SK-N-SH (cell line): ENCODE data around the gene TEX30. TPM values are rescaled to one million over a fixed set of nuclear protein-coding genes. Genes with fewer than 3 reads are reported as not detected.

Source experiments
- CTCF ChIA-PET: fragments of 300-600, 350-600 bp; formaldehyde crosslinking; extraction: SDS; loops from one replicate; lab custom pipeline; 2021; lab: Yijun Ruan, JAX
- POLR2A ChIA-PET: fragments of 350-600 bp; sonication (Branson Sonifier 250); formaldehyde crosslinking; extraction: SDS; loops from one replicate; lab custom pipeline; 2020; ENCODE audit warnings: antibody characterized with exemption, inconsistent platforms; lab: Yijun Ruan, JAX
- DNase-seq: peaks from one replicate; pipeline ENCODE4 v3.0.0; 2012
- H2AFZ ChIP-seq: fragments of 200-600 bp; sonication (generic); 2 replicates; pipeline ENCODE4 v1.8.1; 2016; ENCODE audit warnings: antibody characterized with exemption, mild to moderate bottlenecking, low read depth
- H3F3A ChIP-seq: fragments of 200-600 bp; sonication (generic); replicated peaks from 2 replicates; pipeline ENCODE3; 2016; ENCODE audit warnings: antibody characterized with exemption, mild to moderate bottlenecking; ENCODE audit not compliant: insufficient read depth
- H3K27ac ChIP-seq, 2 experiments: fragments of 200-500 bp in 1 of 2; fragments of 200-600 bp in 1 of 2; sonication (Bioruptor generic) in 1 of 2; sonication (generic), shearing (Covaris generic) in 1 of 2; 2 replicates each; pipeline versions ENCODE4 v1.5.1 to v1.6.1; 2014 to 2016; ENCODE audit warnings: low read depth in 2 of 2, inconsistent platforms in 1 of 2, low read length in 1 of 2, mild to moderate bottlenecking in 1 of 2, mixed read lengths in 1 of 2
- H3K27me3 ChIP-seq: fragments of 200-600 bp; sonication (generic), shearing (Covaris generic); 2 replicates; pipeline ENCODE4 v1.6.1; 2016; ENCODE audit warnings: mixed run types; ENCODE audit not compliant: insufficient read depth
- H3K36me3 ChIP-seq, 2 experiments: fragments of 200-500 bp in 1 of 2; fragments of 200-600 bp in 1 of 2; sonication (Bioruptor generic) in 1 of 2; sonication (generic) in 1 of 2; replicated peaks in 1 of 2; 2 replicates each; pipeline versions ENCODE3 to v1.5.1; 2014 to 2016; ENCODE audit warnings: low read length in 1 of 2, mild to moderate bottlenecking in 1 of 2; ENCODE audit not compliant: insufficient read depth in 2 of 2, control insufficient read depth in 1 of 2
- H3K4me1 ChIP-seq, 2 experiments: fragments of 200-500 bp in 1 of 2; fragments of 200-600 bp in 1 of 2; sonication (Bioruptor generic) in 1 of 2; sonication (generic), shearing (Covaris generic) in 1 of 2; 2 replicates each; pipeline versions ENCODE4 v1.5.1 to v1.6.1; 2014 to 2016; ENCODE audit warnings: low read depth in 1 of 2, low read length in 1 of 2, mixed run types in 1 of 2; ENCODE audit not compliant: insufficient read depth in 2 of 2, control insufficient read depth in 1 of 2
- H3K4me2 ChIP-seq: fragments of 200-600 bp; sonication (generic), shearing (Covaris generic); 2 replicates; pipeline ENCODE4 v1.6.1; 2017; ENCODE audit warnings: mixed run types
- H3K4me3 ChIP-seq, 2 experiments: fragments of 200-500 bp in 1 of 2; fragments of 200-600 bp in 1 of 2; sonication (Bioruptor generic) in 1 of 2; sonication (generic), shearing (Covaris generic) in 1 of 2; 2 replicates each; pipeline versions ENCODE4 v1.5.1 to v1.8.1; 2014 to 2016; ENCODE audit warnings: low read depth in 2 of 2, inconsistent platforms in 1 of 2, low read length in 1 of 2, mild to moderate bottlenecking in 1 of 2, mixed read lengths in 1 of 2, moderate library complexity in 1 of 2
- H3K79me2 ChIP-seq: fragments of 200-600 bp; sonication (generic); 2 replicates; pipeline ENCODE4 v1.8.1; 2017; ENCODE audit warnings: mild to moderate bottlenecking; ENCODE audit not compliant: insufficient read depth
- H3K9ac ChIP-seq: fragments of 200-600 bp; sonication (generic); 2 replicates; pipeline ENCODE4 v1.6.1; 2017; ENCODE audit warnings: mixed run types
- H3K9me2 ChIP-seq: fragments of 200-600 bp; sonication (generic); 2 replicates; pipeline ENCODE4 v1.6.1; 2017; ENCODE audit warnings: mixed run types
- H3K9me3 ChIP-seq: fragments of 200-600 bp; sonication (generic); 2 replicates; pipeline ENCODE4 v1.6.1; 2017; ENCODE audit warnings: mixed run types, mild to moderate bottlenecking, moderate library complexity
- H4K20me1 ChIP-seq: fragments of 200-600 bp; sonication (generic); 2 replicates; pipeline ENCODE4 v1.6.1; 2017; ENCODE audit warnings: mild to moderate bottlenecking, mixed run types; ENCODE audit not compliant: insufficient read depth
- EP300 ChIP-seq, 2 experiments: IDR thresholded peaks; 2 replicates each; pipeline versions ENCODE4 v1.4.0 to v1.6.1; 2012; ENCODE audit warnings: borderline replicate concordance in 1 of 2, low read depth in 1 of 2, low read length in 1 of 2
- FOSL2 ChIP-seq: IDR thresholded peaks from 2 replicates; pipeline ENCODE4 v1.4.0; 2012; ENCODE audit warnings: low read depth, mild to moderate bottlenecking, moderate library complexity, borderline replicate concordance
- FOXM1 ChIP-seq: IDR thresholded peaks from 2 replicates; pipeline ENCODE4 v1.4.0; 2012; ENCODE audit warnings: low read depth, mild to moderate bottlenecking
- GATA2 ChIP-seq: sonication (generic); formaldehyde crosslinking; IDR thresholded peaks from 2 replicates; pipeline ENCODE4 v1.5.0; 2020; ENCODE audit warnings: mild to moderate bottlenecking, missing genetic modification reagents
- MEF2A ChIP-seq: IDR thresholded peaks from 2 replicates; pipeline ENCODE4 v1.4.0; 2012; ENCODE audit warnings: low read depth, borderline replicate concordance
- MXI1 ChIP-seq: IDR thresholded peaks from 2 replicates; pipeline ENCODE4 v1.6.1; 2012; ENCODE audit warnings: mild to moderate bottlenecking, low read depth, low read length, improper control_type of control experiment
- NFIC ChIP-seq: IDR thresholded peaks from 2 replicates; pipeline ENCODE4 v1.4.0; 2012; ENCODE audit warnings: borderline replicate concordance
- POLR2AphosphoS5 ChIP-seq: IDR thresholded peaks from 2 replicates; pipeline ENCODE4 v1.6.1; 2012; ENCODE audit warnings: low read depth, low read length
- RAD21 ChIP-seq: IDR thresholded peaks from 2 replicates; pipeline ENCODE4 v1.6.1; 2012; ENCODE audit warnings: mild to moderate bottlenecking, low read length
- RXRA ChIP-seq: IDR thresholded peaks from 2 replicates; pipeline ENCODE4 v1.4.0; 2012; ENCODE audit warnings: low read depth, mild to moderate bottlenecking, borderline replicate concordance
- SIN3A ChIP-seq: IDR thresholded peaks from 2 replicates; pipeline ENCODE4 v1.6.1; 2012; ENCODE audit warnings: low read depth, mild to moderate bottlenecking, low read length, moderate library complexity, borderline replicate concordance
- TAF1 ChIP-seq: IDR thresholded peaks from 2 replicates; pipeline ENCODE4 v1.6.1; 2012; ENCODE audit warnings: low read depth, mild to moderate bottlenecking, low read length, moderate library complexity, borderline replicate concordance
- ZBTB33 ChIP-seq: IDR thresholded peaks from 2 replicates; pipeline ENCODE4 v1.4.0; 2012; ENCODE audit warnings: low read depth, borderline replicate concordance
- WGBS: methylation state at CpG from one replicate; pipeline ENCODE4 v1.1.6; 2017; ENCODE audit warnings: low lambda C conversion rate; 5-methylcytosine and 5-hydroxymethylcytosine counted together
- polyA plus RNA-seq, 3 experiments: library from polyadenylated mRNA; depleted of rRNA; stranded (reverse); fragments of >200 nt; gene quantifications; 2 replicates each; pipeline ENCODE4 v1.2.3, GENCODE V29; 2012
- TF ChIP-seq, protein P1 (sequence below): IDR thresholded peaks from 2 replicates; pipeline ENCODE4 v1.4.0; 2012; ENCODE audit warnings: low read depth

TEX30 gene
- polyA plus RNA-seq, 1 of the 3 experiments (the other 2 are of a cell fraction) = 7.2 TPM

- POLR2A ChIA-PET = no interaction called here
- no peaks in the 10 kb centered on the region for H3K9me3 ChIP-seq
- peaks cover 4 to 16% of the 10 kb centered on the region in 2 experiments; a peak in 3 of 4 replicates for H3K4me1 ChIP-seq
- H3K4me3 ChIP-seq = no peak overlapping the region
- H3K9me2 ChIP-seq = no peaks in the 10 kb centered on the region
- peaks cover 18 to 37% of the 10 kb centered on the region in 2 experiments for H3K36me3 ChIP-seq
- H3K79me2 ChIP-seq = peaks cover 40% of the 10 kb centered on the region
- H3F3A ChIP-seq = peaks cover 13% of the 10 kb centered on the region
- CTCF ChIA-PET = interaction anchor here (1.5 kb wide), 1 partner anchor 16 kb away, joined by 5 read pairs; no protein-coding TSS in a partner anchor
- no peak for DNase-seq
- no peaks in the 10 kb centered on the region for H3K27me3 ChIP-seq
- H4K20me1 ChIP-seq = no peaks in the 10 kb centered on the region
- no peak overlapping the region for H3K4me2 ChIP-seq
- 22% methylated on average over 4 of the region's 4 CpGs for WGBS
- peak overlapping the region in 1 of 2 experiments; percentile 61; a peak in 2 of 4 replicates for H3K27ac ChIP-seq
- no peak overlapping the region for H2AFZ ChIP-seq
- H3K9ac ChIP-seq = no peak overlapping the region
- TF ChIP-seq GATA2 (CRISPR knock-in tag) (no peak), NFIC (no peak), TAF1 (no peak), FOXM1 (0 out of 2 replicates have a peak, but pooled peaks have one; percentile 9), ZBTB33 (no peak), POLR2AphosphoS5 (no peak), MEF2A (no peak), EP300 (IDR thresholded peaks at IDR 0.05; ENCODE audit: borderline replicate concordance in 1 of 2, low read depth in 1 of 2, low read length in 1 of 2) (peak in 1 of 2 experiments; percentile 30; a peak in 1 of 4 replicates), FOSL2 (0 out of 2 replicates have a peak, but pooled peaks have one; percentile 7), RAD21 (no peak), MXI1 (no peak), SIN3A (no peak), RXRA (no peak)
- TF ChIP-seq, protein P1, sequence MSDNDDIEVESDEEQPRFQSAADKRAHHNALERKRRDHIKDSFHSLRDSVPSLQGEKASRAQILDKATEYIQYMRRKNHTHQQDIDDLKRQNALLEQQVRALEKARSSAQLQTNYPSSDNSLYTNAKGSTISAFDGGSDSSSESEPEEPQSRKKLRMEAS = no peak
Measured at GRCh38 chr13:102816708-102817107, 43.1 kb upstream of the TEX30 start.

DNA sequence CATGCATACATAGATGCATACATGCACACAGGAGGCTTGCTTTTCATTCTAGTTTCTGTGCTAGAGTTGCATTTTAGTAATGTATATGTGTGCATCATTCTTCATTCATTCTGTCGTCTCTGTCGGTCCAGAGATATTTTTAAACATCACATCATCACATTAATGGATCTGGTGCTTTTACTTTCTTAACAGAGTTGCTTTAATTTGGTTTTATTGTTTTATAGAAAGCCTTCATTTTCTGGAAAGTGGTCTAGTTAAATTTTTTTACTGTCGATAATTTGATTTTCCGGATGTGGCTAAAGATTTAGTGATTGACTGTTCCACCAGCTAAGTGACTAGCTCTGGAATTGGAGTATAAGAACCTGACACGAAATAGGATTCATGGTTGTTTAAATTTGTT lies 42.2 kb upstream of the TEX30 start:
- peaks cover 13% of the 10 kb centered on the region for H3F3A ChIP-seq
- POLR2A ChIA-PET = no interaction called here
- peak overlapping the region in 1 of 2 experiments; percentile 61; a peak in 2 of 4 replicates for H3K27ac ChIP-seq
- H2AFZ ChIP-seq = no peak overlapping the region
- peaks cover 21 to 31% of the 10 kb centered on the region in 2 experiments for H3K36me3 ChIP-seq
- H3K9ac ChIP-seq = no peak overlapping the region
- no peaks in the 10 kb centered on the region for H3K9me2 ChIP-seq
- no peak for DNase-seq
- no peaks in the 10 kb centered on the region for H3K27me3 ChIP-seq
- H3K9me3 ChIP-seq = 0 out of 2 replicates have a peak, but pooled peaks cover 5% of the 10 kb centered on the region
- peaks cover 49% of the 10 kb centered on the region for H3K79me2 ChIP-seq
- peaks cover 4 to 16% of the 10 kb centered on the region in 2 experiments; a peak in 3 of 4 replicates for H3K4me1 ChIP-seq
- 28% methylated on average over 5 of the region's 5 CpGs for WGBS
- H3K4me3 ChIP-seq = no peak overlapping the region
- CTCF ChIA-PET = interaction anchor here (2.4 kb wide), 1 partner anchor 16 kb away, joined by 10 read pairs; no protein-coding TSS in a partner anchor
- peak overlapping the region; percentile 25; the same call in 1 of the 2 replicates for H3K4me2 ChIP-seq
- TF ChIP-seq FOXM1 = no peak
- H4K20me1 ChIP-seq = no peaks in the 10 kb centered on the region
